Measurements from ENCODE around the gene PAX2.

DNA sequence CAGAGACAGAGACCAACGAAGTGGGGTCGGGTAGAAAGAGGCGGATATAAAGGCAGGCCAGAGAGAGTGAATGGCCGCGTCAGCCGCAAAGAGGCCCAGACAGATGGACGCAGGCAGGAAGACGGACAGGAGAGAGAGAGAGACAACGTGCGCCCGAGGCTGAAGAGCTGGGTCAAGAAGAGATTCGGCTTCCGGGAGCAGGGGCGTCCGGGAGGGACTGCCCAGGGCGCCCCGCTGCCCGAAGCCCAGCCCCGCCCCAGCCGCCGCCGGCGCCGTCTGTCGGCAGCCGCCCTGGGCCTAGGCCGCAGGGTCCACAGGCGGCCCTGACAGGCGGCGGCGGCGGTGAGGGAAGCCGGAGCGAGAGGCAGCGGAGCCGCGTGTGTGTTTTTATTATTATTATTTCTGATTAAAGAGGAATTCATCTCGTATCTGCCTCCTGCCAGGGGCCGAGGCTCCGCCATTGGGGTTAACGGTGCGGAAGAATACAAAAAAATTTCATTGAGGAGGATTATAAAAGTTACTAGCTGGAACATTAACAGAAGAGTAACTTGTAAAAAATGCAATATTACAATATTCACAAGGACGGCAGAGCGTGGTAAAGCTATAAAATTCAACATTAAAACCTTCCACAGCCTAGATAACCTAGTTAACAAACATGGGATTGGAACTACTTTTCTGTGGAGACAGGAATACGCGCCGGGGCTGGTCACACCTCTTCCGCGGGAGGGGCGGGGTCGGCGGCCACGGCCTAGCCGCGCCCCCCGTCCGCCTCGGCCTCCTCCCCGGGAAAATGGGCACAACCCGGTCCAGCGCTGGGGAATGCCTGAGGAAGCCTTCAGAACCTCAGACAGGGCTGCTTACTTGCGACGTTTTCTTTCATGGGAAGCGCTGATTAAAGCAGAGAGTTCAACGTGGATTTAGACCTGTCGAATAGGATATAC, 29.7 kb upstream of the PAX2 start:
- TF ChIP-seq EZH2 (IDR thresholded peaks at IDR 0.05) (peak; percentile 97), EZH2phosphoT487 (IDR thresholded peaks at IDR 0.05) (peak; percentile 94)
- TF ChIP-seq, protein P1, sequence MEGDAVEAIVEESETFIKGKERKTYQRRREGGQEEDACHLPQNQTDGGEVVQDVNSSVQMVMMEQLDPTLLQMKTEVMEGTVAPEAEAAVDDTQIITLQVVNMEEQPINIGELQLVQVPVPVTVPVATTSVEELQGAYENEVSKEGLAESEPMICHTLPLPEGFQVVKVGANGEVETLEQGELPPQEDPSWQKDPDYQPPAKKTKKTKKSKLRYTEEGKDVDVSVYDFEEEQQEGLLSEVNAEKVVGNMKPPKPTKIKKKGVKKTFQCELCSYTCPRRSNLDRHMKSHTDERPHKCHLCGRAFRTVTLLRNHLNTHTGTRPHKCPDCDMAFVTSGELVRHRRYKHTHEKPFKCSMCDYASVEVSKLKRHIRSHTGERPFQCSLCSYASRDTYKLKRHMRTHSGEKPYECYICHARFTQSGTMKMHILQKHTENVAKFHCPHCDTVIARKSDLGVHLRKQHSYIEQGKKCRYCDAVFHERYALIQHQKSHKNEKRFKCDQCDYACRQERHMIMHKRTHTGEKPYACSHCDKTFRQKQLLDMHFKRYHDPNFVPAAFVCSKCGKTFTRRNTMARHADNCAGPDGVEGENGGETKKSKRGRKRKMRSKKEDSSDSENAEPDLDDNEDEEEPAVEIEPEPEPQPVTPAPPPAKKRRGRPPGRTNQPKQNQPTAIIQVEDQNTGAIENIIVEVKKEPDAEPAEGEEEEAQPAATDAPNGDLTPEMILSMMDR (IDR thresholded peaks at IDR 0.05) = no peak
